Measurements from ENCODE around the gene CCS.

CCS gene

DNA sequence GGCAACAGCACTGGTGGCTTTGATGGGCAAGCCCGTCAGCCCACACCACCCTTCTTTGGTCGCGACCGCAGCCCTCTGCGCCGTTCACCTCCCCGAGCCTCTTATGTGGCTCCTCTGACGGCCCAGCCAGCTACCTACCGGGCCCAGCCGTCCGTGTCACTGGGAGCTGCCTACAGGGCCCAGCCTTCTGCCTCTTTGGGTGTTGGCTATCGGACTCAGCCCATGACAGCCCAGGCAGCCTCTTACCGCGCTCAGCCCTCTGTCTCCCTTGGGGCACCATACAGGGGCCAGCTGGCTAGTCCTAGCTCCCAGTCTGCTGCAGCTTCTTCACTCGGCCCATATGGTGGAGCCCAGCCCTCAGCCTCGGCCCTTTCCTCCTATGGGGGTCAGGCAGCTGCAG is 31.5 kb downstream of the CCS start:
- no peaks in the 10 kb centered on the region for H3K27me3 ChIP-seq (ENCODE audit: insufficient read depth, low read length)
- H3K36me3 ChIP-seq (ENCODE audit: insufficient read depth, low read length) = peaks cover 95% of the 10 kb centered on the region
- no peak overlapping the region for H3K4me2 ChIP-seq (ENCODE audit: low read length)

DNA sequence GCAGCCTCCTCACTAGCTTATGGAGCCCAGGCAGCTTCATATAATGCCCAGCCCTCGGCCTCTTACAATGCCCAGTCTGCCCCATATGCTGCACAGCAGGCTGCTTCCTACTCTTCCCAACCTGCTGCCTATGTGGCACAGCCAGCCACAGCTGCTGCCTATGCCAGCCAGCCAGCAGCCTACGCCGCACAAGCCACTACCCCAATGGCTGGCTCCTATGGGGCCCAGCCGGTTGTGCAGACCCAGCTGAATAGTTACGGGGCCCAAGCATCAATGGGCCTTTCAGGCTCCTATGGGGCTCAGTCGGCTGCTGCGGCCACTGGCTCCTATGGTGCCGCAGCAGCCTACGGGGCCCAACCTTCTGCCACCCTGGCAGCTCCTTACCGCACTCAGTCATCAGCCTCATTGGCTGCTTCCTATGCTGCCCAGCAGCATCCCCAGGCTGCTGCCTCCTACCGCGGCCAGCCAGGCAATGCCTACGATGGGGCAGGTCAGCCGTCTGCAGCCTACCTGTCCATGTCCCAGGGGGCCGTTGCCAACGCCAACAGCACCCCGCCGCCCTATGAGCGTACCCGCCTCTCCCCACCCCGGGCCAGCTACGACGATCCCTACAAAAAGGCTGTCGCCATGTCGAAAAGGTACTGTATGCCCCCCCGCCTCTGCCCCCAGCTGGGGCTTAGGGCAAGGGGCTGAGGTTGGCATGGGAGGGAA is 32.2 kb downstream of the CCS start:
- peaks cover 3% of the 10 kb centered on the region; the same call in 1 of the 2 replicates for H4K20me1 ChIP-seq (ENCODE audit: insufficient read depth, low read length)
- no peak overlapping the region for H3K4me3 ChIP-seq (ENCODE audit: low read depth, low read length, poor library complexity, severe bottlenecking)
- TF ChIP-seq EZH2 (IDR thresholded peaks at IDR 0.05; ENCODE audit: borderline replicate concordance, low read length) = no peak
- TF ChIP-seq, protein P1, sequence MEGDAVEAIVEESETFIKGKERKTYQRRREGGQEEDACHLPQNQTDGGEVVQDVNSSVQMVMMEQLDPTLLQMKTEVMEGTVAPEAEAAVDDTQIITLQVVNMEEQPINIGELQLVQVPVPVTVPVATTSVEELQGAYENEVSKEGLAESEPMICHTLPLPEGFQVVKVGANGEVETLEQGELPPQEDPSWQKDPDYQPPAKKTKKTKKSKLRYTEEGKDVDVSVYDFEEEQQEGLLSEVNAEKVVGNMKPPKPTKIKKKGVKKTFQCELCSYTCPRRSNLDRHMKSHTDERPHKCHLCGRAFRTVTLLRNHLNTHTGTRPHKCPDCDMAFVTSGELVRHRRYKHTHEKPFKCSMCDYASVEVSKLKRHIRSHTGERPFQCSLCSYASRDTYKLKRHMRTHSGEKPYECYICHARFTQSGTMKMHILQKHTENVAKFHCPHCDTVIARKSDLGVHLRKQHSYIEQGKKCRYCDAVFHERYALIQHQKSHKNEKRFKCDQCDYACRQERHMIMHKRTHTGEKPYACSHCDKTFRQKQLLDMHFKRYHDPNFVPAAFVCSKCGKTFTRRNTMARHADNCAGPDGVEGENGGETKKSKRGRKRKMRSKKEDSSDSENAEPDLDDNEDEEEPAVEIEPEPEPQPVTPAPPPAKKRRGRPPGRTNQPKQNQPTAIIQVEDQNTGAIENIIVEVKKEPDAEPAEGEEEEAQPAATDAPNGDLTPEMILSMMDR (IDR thresholded peaks at IDR 0.05; ENCODE audit: low read length) = no peak
- H3K79me2 ChIP-seq (ENCODE audit: insufficient read depth, low read length) = peaks cover 97% of the 10 kb centered on the region
- no peak overlapping the region for H3K27ac ChIP-seq (ENCODE audit: low read depth, low read length, poor library complexity, severe bottlenecking)
- no peak overlapping the region for H2AFZ ChIP-seq (ENCODE audit: low read length)
- H3K9me3 ChIP-seq (ENCODE audit: low read length) = no peaks in the 10 kb centered on the region
- H3K4me1 ChIP-seq (ENCODE audit: insufficient read depth, low read length, severe bottlenecking) = peaks cover 27% of the 10 kb centered on the region
- no peak overlapping the region for H3K9ac ChIP-seq (ENCODE audit: low read length)
- H3K9me2 ChIP-seq (ENCODE audit: low read depth, low read length) = no peaks in the 10 kb centered on the region
- no peaks in the 10 kb centered on the region for H3F3A ChIP-seq (ENCODE audit: insufficient read depth, low read length)
- no peak overlapping the region for H3K4me2 ChIP-seq (ENCODE audit: low read length)
- peaks cover 98% of the 10 kb centered on the region for H3K36me3 ChIP-seq (ENCODE audit: insufficient read depth, low read length)
- H3K27me3 ChIP-seq (ENCODE audit: insufficient read depth, low read length) = no peaks in the 10 kb centered on the region

More for the DNA sequence above, 31.5 kb downstream of the CCS start:
- TF ChIP-seq EZH2 (IDR thresholded peaks at IDR 0.05; ENCODE audit: borderline replicate concordance, low read length) = no peak
- TF ChIP-seq, protein P1 (IDR thresholded peaks at IDR 0.05; ENCODE audit: low read length) = no peak
- Histone ChIP-seq H3K4me1 (ENCODE audit: insufficient read depth, low read length, severe bottlenecking) (peaks cover 34% of the 10 kb centered on the region), H2AFZ (ENCODE audit: low read length) (no peak overlapping the region), H4K20me1 (ENCODE audit: insufficient read depth, low read length) (peaks cover 3% of the 10 kb centered on the region; the same call in 1 of the 2 replicates), H3K27ac (ENCODE audit: low read depth, low read length, poor library complexity, severe bottlenecking) (no peak overlapping the region), H3K9me2 (ENCODE audit: low read depth, low read length) (no peaks in the 10 kb centered on the region), H3K4me3 (ENCODE audit: low read depth, low read length, poor library complexity, severe bottlenecking) (no peak overlapping the region), H3K9ac (ENCODE audit: low read length) (no peak overlapping the region), H3K9me3 (ENCODE audit: low read length) (no peaks in the 10 kb centered on the region), H3F3A (ENCODE audit: insufficient read depth, low read length) (no peaks in the 10 kb centered on the region), H3K79me2 (ENCODE audit: insufficient read depth, low read length) (peaks cover 97% of the 10 kb centered on the region)

DNA sequence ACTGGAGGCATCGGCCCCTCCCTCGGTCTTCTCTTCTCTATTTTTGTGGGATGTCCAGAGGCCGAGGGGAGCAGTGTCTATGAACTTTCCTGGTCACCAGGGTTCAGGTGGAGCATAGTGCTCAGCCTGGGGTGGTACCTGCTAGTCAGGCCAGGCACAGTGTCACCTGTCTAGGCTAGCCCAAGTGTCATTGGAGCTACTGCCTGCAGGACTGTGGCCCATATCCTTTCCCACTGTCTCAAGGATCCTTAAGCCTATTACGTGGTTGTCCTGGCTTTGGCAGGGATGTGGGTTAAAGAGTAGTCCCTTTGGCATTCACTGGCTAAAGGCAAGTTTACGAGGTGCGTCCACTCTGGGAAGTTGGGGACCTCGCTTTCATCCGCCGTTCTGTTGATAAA is 32.8 kb downstream of the CCS start:
- Histone ChIP-seq H3F3A (ENCODE audit: insufficient read depth, low read length) (no peaks in the 10 kb centered on the region), H3K79me2 (ENCODE audit: insufficient read depth, low read length) (peaks cover 97% of the 10 kb centered on the region), H3K27me3 (ENCODE audit: insufficient read depth, low read length) (no peaks in the 10 kb centered on the region), H3K36me3 (ENCODE audit: insufficient read depth, low read length) (peaks cover 99% of the 10 kb centered on the region), H3K9me3 (ENCODE audit: low read length) (no peaks in the 10 kb centered on the region), H4K20me1 (ENCODE audit: insufficient read depth, low read length) (peaks cover 3% of the 10 kb centered on the region; the same call in 1 of the 2 replicates), H3K4me3 (ENCODE audit: low read depth, low read length, poor library complexity, severe bottlenecking) (no peak overlapping the region), H3K9me2 (ENCODE audit: low read depth, low read length) (no peaks in the 10 kb centered on the region), H3K4me2 (ENCODE audit: low read length) (no peak overlapping the region), H3K9ac (ENCODE audit: low read length) (no peak overlapping the region), H3K27ac (ENCODE audit: low read depth, low read length, poor library complexity, severe bottlenecking) (no peak overlapping the region), H2AFZ (ENCODE audit: low read length) (no peak overlapping the region), H3K4me1 (ENCODE audit: insufficient read depth, low read length, severe bottlenecking) (peaks cover 22% of the 10 kb centered on the region)
- TF ChIP-seq, protein P1 (IDR thresholded peaks at IDR 0.05; ENCODE audit: low read length) = no peak
- no peak for TF ChIP-seq EZH2 (IDR thresholded peaks at IDR 0.05; ENCODE audit: borderline replicate concordance, low read length)
